ENCODE results near the gene SLC18B1.

The SLC18B1 gene

DNA sequence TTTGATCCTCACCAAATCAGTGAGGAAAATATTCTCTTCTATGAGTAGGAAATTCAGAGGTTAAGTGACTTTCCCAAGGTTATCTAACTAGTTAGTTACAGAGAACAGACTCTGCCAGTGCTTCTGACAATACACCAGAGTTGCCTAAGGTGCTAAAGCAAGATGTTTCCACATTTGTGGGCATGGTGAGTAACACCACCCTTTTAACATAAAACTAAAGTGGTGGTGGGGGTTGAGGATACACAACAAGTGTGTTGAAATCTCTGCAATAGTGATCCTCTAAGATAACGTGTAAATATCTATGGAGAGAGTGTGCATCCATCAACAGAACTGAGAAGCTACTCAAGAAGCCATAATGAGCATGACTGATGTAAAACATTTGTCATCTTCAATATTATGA lies 52.4 kb downstream of the SLC18B1 start:
- DNase-seq (ENCODE audit: low read depth in 1 of 2, low spot score in 1 of 2), result no peak

DNA sequence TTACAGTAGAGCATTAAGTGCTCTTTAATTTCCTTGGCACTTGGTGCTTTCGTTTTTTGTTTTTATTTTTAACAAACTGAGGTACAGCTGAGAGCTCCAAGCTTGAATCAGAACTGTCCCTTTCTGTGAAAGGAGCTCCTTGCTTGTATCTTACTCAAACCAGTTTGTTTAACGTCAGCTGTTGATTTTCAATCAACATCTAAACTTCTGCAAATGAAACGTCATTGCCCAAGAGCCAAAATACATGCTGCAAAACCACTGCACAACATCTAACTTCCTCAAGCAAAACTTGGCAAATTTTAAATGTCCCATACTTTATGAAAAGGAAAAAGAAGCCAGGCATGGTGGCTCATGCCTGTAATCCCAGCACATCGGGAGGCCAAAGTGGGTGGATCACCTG lies 55.9 kb downstream of the SLC18B1 start:
- DNase-seq (ENCODE audit: low read depth in 1 of 2, low spot score in 1 of 2), result no peak

DNA sequence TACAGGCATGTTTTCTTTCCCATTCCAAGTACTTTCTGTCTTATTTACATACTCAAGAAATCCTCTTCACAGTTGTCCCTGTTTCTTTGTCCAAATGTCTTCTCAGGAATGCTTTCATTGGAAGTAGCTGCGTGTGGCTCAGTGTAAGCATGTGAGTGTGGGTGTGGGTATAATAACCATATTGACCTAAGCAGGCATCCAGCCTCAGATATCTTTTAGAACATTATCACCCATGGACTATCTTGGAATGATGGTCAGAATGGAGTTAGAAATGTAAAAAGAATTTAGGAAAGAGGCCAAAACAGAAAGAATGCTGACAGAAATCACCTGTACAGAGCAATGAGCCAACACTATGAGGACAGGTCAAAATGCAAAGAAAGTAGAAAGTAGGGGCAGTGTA lies 57.2 kb downstream of the SLC18B1 start:
- DNase-seq (ENCODE audit: low read depth in 1 of 2, low spot score in 1 of 2), result no peak

DNA sequence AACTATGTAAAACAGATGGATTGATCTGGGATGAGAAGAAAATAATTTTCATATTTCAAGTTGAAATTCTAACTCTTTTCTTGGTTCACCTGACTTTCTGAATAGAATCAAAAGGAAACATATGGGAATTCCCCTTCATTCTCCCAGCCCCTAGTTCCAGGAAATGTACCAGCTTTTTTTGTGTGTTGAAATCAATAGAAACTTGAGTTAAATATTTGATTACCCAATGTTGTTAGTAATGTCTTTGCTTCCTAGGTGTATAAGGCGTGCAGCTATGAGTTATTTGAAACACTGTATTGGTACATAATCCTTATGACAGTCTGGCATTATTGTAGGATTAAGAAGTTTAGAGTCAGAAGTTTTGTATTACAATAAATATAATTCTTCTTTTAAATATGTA lies 62.2 kb downstream of the SLC18B1 start:
- no peak for DNase-seq (ENCODE audit: low read depth in 1 of 2, low spot score in 1 of 2)

DNA sequence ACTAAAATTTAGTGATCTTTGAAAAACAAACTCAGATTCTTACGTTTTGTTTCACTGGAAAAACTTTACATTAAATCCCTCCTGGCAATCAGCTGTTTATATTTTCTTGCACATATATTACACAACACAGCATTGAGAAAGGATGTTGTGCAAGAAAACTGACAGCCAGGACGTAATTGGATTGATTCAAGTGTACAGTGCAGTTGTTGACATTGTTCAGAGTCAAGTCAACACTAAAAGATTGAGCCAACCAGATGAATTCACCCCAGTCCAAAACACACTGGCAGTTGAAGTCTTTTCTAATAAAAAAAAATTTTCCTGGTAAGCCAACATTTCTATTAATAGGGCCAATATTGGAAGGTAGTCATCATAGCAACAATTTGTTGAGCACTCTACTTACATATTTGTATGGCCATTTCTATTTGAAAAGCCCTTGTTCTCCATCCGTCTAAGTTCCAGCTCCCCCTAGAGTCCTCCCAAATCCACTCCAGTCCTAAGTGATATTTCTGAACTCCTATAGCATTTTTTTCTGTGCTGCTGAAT lies 63.7 kb downstream of the SLC18B1 start:
- DNase-seq (ENCODE audit: low read depth in 1 of 2, low spot score in 1 of 2), result no peak

DNA sequence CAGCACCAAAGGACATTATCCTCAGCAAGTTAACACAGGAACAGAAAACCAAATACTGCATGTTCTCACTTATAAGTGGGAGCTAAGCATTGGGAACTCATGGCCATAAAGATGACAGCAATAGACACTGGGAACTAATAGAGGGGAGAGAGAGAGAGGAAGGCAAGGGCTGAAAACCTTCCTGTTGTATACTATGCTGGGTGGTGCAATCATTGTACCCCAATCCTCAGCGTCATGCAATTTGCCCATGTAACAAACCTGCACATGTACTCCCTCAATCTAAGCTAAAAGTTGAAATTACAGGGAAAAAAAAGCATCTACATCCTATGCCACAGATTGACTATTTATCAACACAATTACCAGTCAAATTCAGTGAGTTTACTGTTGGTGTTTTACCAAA lies 64.6 kb downstream of the SLC18B1 start:
- DNase-seq (ENCODE audit: low read depth in 1 of 2, low spot score in 1 of 2), result no peak

DNA sequence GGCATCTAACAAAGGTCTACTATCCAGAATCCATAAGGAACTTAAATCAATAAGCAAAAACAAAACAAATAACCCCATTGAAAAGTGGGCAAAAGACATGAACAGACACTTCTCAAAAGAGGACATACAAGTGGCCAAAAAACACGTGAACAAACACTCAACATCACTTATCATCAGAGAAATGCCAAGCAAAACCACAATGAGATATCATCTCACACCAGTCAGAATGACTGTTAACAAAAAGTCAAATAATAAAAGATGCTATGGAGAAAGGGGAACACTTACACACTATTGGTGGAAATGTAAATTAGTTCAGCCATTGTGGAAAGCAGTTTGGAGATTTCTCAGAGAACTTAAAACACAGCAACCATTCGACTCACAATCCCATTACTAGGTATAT lies 65.2 kb downstream of the SLC18B1 start:
- no peak for DNase-seq (ENCODE audit: low read depth in 1 of 2, low spot score in 1 of 2)

DNA sequence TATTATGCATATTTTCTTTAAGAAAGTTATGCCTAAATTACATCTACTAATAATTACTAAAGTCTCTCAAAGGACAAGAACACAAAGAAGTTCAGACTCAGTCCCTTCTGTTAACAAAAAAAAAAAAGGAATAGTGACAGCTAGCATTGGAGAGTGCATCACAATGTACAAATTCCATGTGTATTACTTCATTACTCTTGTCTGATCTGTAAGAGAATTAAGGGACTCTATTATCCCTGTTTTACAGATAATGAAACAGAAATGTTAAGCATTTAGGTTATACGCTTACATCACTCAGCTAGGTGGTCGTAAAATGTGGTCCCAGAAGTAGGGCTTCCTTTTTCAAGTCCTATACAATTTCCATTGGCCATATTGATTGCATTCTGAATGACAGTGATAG lies 67.4 kb downstream of the SLC18B1 start:
- no peak for DNase-seq (ENCODE audit: low read depth in 1 of 2, low spot score in 1 of 2)

DNA sequence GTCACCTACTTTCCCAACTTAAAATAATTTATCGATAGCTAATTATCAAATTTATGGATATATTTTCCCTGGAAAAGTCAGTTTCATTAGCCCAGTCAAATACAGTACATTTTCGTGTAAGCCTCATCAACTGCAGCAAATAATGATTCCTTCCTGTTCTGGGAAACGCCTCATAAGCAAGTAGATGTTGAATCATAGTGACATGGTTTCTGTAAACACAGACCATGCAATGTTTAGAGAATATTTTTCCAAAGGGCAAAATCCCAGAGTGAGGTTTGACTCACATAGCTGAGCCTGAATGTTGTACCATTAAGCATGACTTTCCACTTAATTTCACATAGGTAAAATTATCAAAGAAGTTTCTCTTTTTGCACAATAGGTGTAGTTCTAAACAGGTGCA lies 67.9 kb downstream of the SLC18B1 start:
- DNase-seq (ENCODE audit: low read depth in 1 of 2, low spot score in 1 of 2), result no peak

DNA sequence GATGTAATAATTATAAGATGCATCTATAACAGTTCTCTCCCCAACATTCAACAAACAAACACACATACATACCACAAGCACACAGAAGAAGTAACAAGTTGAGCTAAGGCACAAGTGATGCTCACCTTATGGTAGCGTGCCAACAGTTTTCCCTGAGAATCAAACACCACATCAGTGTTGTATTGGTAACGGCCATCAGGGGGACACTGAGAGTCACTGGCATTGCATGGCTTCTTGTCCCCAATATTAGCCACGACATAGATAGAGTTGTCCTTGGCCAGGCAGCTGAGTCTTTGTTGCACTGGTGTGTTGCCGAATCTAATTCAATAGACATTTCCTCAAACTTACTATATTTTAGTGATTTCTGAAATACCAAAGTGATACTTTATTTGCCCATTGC lies 69.8 kb downstream of the SLC18B1 start:
- DNase-seq (ENCODE audit: low read depth in 1 of 2, low spot score in 1 of 2), result no peak

DNA sequence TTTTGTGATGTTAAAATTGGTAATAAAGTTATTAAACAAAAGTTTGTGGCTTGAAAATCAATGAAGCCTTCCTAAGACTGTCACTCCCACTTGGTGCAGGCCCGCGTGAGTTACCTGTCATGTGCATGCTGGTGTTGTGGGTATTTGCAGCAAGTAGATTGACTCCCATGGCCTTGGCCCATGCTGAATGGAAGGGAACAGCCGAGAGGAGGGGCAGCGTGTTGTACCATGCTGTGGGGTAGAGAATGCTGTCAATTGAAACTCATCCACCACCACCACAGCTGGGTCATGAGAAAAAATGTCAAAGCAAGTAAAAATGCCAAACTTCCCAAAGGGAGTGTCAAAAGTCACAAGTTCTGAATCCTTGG lies 71.8 kb downstream of the SLC18B1 start:
- DNase-seq (ENCODE audit: low read depth in 1 of 2, low spot score in 1 of 2), result no peak

DNA sequence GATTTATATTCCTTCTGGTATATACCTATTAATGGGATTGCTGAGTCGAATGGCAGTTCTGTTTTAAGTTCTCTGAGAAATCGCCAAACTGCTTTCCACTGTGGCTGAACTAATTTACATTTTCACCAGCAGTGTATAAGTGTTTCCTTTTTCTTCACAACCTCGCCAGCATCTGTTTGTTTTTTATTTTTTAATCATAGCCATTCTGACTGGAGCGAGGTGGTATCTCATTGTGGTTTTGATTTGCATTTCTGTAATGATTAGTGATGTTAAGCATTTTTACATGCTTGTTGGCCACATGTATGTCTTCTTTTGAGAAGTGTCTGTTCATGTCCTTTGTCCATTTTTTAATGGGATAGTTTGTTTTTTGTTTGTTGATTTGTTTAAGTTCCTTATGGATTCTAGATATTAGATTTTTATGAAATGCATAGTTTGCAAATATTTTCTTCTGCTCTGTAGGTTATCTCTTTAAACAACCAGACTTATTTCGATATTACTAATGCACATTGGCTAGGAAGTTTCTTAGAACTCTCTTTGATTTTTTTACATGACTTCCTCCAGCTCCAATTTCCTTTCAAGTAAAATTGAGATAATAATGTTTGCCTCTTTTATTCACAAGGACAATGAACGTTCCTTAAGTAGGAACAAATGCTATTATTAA lies 72.4 kb downstream of the SLC18B1 start:
- no peak for DNase-seq (ENCODE audit: low read depth in 1 of 2, low spot score in 1 of 2)

DNA sequence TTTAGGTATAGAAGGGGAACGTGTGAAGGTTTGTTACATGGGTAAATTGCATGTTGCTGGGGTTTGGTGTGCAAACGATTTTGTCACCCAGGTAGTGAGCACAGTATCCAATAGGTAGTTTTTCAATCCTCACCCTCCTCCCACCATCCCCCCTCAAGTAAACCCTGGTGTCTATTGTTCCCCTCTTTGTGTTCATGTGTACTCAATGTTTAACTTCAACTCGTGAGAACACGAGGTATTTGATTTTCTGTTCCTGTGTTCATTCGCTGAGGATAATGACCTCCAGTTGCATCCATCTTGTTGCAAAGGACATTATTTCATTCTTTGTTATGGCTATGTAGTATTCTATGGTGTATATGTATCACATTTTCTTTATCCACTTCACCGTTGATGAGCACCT lies 73.0 kb downstream of the SLC18B1 start:
- DNase-seq (ENCODE audit: low read depth in 1 of 2, low spot score in 1 of 2), result no peak

DNA sequence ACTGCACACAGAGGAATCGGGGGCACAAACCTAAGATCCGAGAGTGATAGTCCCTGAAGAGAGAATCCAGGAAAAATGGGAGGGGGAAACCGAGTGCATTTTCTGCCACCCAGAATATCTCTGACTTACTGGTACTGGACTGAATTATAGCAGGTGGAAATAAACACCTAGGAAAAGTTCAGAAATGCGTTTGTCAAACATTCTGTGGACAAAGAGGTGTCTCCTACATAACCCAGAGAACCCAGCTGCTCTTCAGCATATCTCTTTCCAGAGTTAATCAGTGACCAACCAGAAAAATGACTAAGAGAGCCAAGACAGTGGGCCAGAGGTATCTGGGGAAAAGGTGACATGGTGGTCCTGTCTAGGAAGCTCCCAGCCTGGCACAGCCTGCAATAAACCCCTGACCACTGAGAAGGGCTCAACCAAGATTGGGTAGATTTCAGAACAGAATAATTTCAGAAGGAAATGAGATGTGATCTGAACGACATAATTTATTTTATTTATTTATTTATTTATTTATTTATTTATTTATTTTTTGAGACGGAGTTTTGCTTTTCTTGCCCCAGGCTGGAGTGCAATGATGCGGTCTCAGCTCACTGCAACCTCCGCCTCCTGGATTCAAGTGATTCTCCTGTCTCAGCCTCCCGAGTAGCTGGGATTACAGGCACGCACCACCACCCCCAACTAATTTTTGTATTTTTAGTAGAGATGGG lies 78.5 kb downstream of the SLC18B1 start:
- no peak for DNase-seq (ENCODE audit: low read depth in 1 of 2, low spot score in 1 of 2)

Measured in activated T-helper 1 cell treated with anti-CD3 and anti-CD28 coated beads, Interleukin-2, amount 50 U/mL, for 16 hours (primary cell).